Smooth muscle cell (in vitro differentiated cells): ENCODE data around the gene SOWAHC. TPM values are rescaled to one million over a fixed set of nuclear protein-coding genes. Genes with fewer than 3 reads are reported as not detected.
"Not testable (repeated sequence)": the region's sequence is repeated elsewhere in the genome, so short reads cannot be mapped to it uniquely, and the experiment has no call there.

ENCODE experiments used
- DNase-seq: peaks from one replicate; lab custom pipeline; 2025; ENCODE audit not compliant: unreplicated experiment; lab: John Stamatoyannopoulos, UW
- H2AFZ ChIP-seq: fragments of 200-600 bp; sonication (generic); 2 replicates; pipeline ENCODE4 v1.6.0; 2016; ENCODE audit warnings: antibody characterized with exemption, low read depth, mild to moderate bottlenecking
- H3F3A ChIP-seq: fragments of 200-600 bp; sonication (generic); 2 replicates; pipeline ENCODE4 v1.6.0; 2017; ENCODE audit warnings: antibody characterized with exemption, low read depth
- H3K27ac ChIP-seq: fragments of 200-600 bp; sonication (generic); 2 replicates; pipeline ENCODE4 v1.5.1; 2016; ENCODE audit warnings: low read depth, mild to moderate bottlenecking
- H3K27me3 ChIP-seq: fragments of 200-600 bp; sonication (generic); 2 replicates; pipeline ENCODE4 v1.6.1; 2016; ENCODE audit warnings: low read depth, mild to moderate bottlenecking
- H3K36me3 ChIP-seq: fragments of 200-600 bp; sonication (generic); 2 replicates; pipeline ENCODE4 v1.5.1; 2016; ENCODE audit warnings: low read depth
- H3K4me1 ChIP-seq: fragments of 200-600 bp; sonication (generic); 2 replicates; pipeline ENCODE4 v1.5.1; 2016; ENCODE audit warnings: low read depth
- H3K4me2 ChIP-seq: fragments of 200-600 bp; sonication (generic); 2 replicates; pipeline ENCODE4 v1.6.0; 2016; ENCODE audit warnings: mild to moderate bottlenecking
- H3K4me3 ChIP-seq: fragments of 200-600 bp; sonication (generic); 2 replicates; pipeline ENCODE4 v1.5.1; 2016; ENCODE audit warnings: mild to moderate bottlenecking
- H3K79me2 ChIP-seq: fragments of 200-600 bp; sonication (generic); 2 replicates; pipeline ENCODE4 v1.6.0; 2016; ENCODE audit warnings: low read depth, mild to moderate bottlenecking
- H3K9ac ChIP-seq: fragments of 200-600 bp; sonication (generic); 2 replicates; pipeline ENCODE4 v1.6.0; 2016; ENCODE audit warnings: low read depth
- H3K9me3 ChIP-seq: fragments of 200-600 bp; sonication (generic); replicated peaks from 2 replicates; pipeline ENCODE4 v1.5.1; 2016; ENCODE audit warnings: low read depth
- H4K20me1 ChIP-seq: fragments of 200-600 bp; sonication (generic); 2 replicates; pipeline ENCODE4 v1.6.0; 2016; ENCODE audit warnings: low read depth
- WGBS: methylation state at CpG from one replicate; pipeline ENCODE4 v1.1.7; 2016; ENCODE audit warnings: low lambda C conversion rate; 5-methylcytosine and 5-hydroxymethylcytosine counted together
- polyA plus RNA-seq: library from polyadenylated mRNA; unstranded; fragments of >200 nt; fragmentation: Nextera tagmentation; extraction: Ambion mirVana; gene quantifications from 2 replicates; pipeline ENCODE4 v1.2.1, GENCODE V29; 2016
- total RNA-seq: library from RNA; depleted of rRNA; stranded (reverse); fragments of >200 nt; gene quantifications from 2 replicates; pipeline ENCODE4 v1.2.3, GENCODE V29; 2014
- TF ChIP-seq, protein P1 (sequence below): fragments of 200-600 bp; sonication (generic); IDR thresholded peaks from 2 replicates; pipeline ENCODE4 v1.5.1; 2017; ENCODE audit warnings: borderline replicate concordance, mild to moderate bottlenecking, antibody characterized with exemption; ENCODE audit not compliant: insufficient read depth, poor library complexity, severe bottlenecking

SOWAHC gene
- total and polyA plus RNA-seq, 2 experiments from 2014 or later = 20.2 to 31.2 TPM

DNA sequence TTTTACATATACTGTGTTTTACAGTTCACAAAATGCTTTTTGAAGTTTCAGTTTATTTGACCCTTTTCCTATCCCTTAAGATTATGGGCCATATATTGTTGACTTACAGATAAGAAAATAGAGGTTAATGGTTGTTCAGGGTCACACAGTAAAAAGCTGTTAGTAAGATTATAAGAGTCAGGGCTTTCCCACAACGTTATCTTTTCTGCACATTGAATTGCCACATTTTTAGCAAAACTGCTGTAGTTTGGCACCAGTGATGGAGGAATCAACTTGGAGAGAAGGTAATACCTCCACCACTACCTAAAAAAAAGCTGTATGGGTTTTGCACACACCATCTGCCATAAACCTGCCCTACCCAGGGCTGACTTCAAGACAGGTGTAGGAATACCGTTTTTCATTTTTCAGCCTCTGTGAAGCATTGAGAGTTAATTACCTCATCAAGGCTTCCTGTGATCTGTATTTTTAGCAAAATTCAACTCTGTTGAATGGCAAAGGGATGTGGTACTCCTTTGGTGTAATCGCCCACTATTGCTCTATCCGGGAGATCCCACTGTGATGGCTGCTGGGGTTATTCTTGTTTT lies 5.0 kb downstream of the SOWAHC start:
- DNase-seq = no peak
- TF ChIP-seq, protein P1, sequence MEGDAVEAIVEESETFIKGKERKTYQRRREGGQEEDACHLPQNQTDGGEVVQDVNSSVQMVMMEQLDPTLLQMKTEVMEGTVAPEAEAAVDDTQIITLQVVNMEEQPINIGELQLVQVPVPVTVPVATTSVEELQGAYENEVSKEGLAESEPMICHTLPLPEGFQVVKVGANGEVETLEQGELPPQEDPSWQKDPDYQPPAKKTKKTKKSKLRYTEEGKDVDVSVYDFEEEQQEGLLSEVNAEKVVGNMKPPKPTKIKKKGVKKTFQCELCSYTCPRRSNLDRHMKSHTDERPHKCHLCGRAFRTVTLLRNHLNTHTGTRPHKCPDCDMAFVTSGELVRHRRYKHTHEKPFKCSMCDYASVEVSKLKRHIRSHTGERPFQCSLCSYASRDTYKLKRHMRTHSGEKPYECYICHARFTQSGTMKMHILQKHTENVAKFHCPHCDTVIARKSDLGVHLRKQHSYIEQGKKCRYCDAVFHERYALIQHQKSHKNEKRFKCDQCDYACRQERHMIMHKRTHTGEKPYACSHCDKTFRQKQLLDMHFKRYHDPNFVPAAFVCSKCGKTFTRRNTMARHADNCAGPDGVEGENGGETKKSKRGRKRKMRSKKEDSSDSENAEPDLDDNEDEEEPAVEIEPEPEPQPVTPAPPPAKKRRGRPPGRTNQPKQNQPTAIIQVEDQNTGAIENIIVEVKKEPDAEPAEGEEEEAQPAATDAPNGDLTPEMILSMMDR = no peak
- WGBS = 72% methylated on average over 4 of the region's 4 CpGs
- Histone ChIP-seq H3K9me3 (no peaks in the 10 kb centered on the region), H3K4me1 (peaks cover 10% of the 10 kb centered on the region), H2AFZ (no peak overlapping the region), H3K27me3 (no peaks in the 10 kb centered on the region), H3K27ac (no peak overlapping the region), H3K36me3 (no peaks in the 10 kb centered on the region), H3K79me2 (peaks cover 27% of the 10 kb centered on the region), H4K20me1 (peaks cover 43% of the 10 kb centered on the region), H3K9ac (no peak overlapping the region), H3K4me2 (no peak overlapping the region), H3K4me3 (no peak overlapping the region), H3F3A (peaks cover 4% of the 10 kb centered on the region)

DNA sequence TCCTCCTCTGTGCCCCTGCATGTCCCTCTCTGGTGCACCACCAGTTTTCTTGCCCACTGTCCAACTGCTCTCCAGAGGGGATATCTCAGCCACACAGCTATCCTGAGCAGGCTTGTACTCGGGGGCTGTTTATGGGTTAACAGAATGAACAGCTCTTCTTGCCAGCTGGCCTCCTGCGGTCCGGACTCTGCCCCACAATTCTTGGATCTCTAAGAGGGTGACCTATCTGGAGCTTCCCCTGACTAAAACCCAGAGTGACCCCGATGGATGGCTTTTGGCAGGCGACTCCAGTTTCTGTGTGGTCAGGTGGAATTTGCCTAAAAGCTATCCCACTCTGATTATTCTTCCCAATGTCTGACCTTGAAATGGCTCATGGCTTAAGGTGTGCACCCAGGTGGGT lies 9.1 kb downstream of the SOWAHC start:
- Histone ChIP-seq H2AFZ (no peak overlapping the region), H3K27ac (no peak overlapping the region), H3K4me3 (no peak overlapping the region), H4K20me1 (peaks cover 8% of the 10 kb centered on the region), H3K36me3 (no peaks in the 10 kb centered on the region), H3K79me2 (no peaks in the 10 kb centered on the region), H3K9ac (no peak overlapping the region), H3F3A (no peaks in the 10 kb centered on the region), H3K4me1 (no peaks in the 10 kb centered on the region), H3K4me2 (no peak overlapping the region), H3K9me3 (no peaks in the 10 kb centered on the region), H3K27me3 (no peaks in the 10 kb centered on the region)
- TF ChIP-seq, protein P1 = no peak
- WGBS = 85% methylated on average over 5 of the region's 5 CpGs
- no peak for DNase-seq

DNA sequence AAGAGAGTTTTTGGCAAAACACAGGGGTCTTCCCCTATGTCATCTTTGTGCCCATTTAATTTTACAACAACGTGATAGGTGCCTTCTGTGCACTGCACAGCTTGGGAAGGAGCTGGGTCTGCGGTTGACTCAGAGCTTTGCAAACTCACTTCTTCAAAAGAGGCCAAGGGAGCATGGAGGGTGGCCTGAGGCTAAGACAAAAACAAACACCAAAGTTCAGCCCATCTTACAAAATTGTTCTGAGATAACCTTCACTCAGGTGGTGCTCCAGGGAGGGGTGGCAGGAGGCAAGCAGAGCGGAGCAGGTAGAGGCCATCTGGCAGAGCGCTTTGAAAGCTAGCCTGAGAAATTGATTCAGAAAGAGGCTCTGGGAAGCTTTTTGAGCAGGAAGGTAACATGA lies 9.8 kb downstream of the SOWAHC start:
- H3K9me3 ChIP-seq = no peaks in the 10 kb centered on the region
- WGBS = 83% methylated on average over 4 of the region's 4 CpGs
- TF ChIP-seq, protein P1 = no peak

DNA sequence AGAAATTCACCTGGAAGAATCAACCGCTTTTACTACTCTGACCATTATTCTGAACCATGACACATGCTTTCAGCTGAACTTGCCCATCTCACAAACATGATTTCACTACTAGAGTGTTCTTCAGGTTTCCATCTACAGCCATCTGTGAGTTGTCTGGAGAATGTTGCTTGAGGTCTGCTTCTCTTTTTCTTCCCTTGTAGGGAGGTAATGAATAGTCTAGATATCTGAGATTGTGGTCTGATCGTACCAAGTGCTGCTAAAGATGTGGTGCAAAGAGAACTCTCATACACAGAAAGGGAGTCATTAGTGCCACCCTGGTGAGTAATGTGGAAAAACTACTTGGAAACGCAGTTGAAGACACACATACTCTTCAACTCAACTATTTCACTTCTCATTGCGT lies 10.2 kb downstream of the SOWAHC start:
- H3K4me2 ChIP-seq = no peak overlapping the region
- TF ChIP-seq, protein P1 = no peak
- WGBS = 79% methylated on average over 4 of the region's 4 CpGs
- no peak overlapping the region for H2AFZ ChIP-seq
- H3K4me1 ChIP-seq = no peaks in the 10 kb centered on the region
- DNase-seq = no peak
- H3K9ac ChIP-seq = no peak overlapping the region
- H3K27me3 ChIP-seq = no peaks in the 10 kb centered on the region
- H3K27ac ChIP-seq = no peak overlapping the region
- H3K4me3 ChIP-seq = no peak overlapping the region
- no peaks in the 10 kb centered on the region for H4K20me1 ChIP-seq
- no peaks in the 10 kb centered on the region for H3K79me2 ChIP-seq
- H3F3A ChIP-seq = no peaks in the 10 kb centered on the region
- no peaks in the 10 kb centered on the region for H3K36me3 ChIP-seq
- no peaks in the 10 kb centered on the region for H3K9me3 ChIP-seq

More for the DNA sequence above, 9.8 kb downstream of the SOWAHC start:
- Histone ChIP-seq H2AFZ (no peak overlapping the region), H3K4me3 (no peak overlapping the region), H3K36me3 (no peaks in the 10 kb centered on the region), H3K27ac (no peak overlapping the region), H4K20me1 (peaks cover 1% of the 10 kb centered on the region), H3K79me2 (no peaks in the 10 kb centered on the region), H3F3A (no peaks in the 10 kb centered on the region), H3K9ac (no peak overlapping the region), H3K4me1 (no peaks in the 10 kb centered on the region), H3K4me2 (no peak overlapping the region), H3K27me3 (no peaks in the 10 kb centered on the region)
- no peak for DNase-seq

DNA sequence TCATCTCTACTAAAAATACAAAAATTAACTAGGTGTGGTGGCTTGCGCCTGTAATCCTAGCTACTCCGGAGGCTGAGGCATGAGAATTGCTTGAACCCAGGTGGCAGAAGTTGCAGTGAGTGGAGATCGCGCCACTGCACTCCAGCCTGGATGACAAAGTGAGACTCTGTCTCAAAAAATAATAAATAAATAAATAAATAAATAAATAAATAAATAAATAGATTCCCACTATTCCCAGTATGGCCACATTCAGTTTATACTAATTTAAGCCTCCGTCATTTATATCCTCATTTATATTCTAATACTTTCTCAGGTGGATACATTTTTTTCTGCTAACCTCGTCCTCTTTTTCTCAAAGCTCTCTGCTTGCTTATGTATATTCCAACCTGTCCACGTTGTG lies 14.2 kb downstream of the SOWAHC start:
- not testable (repeated sequence) for H3F3A ChIP-seq, H3K4me3 ChIP-seq, H4K20me1 ChIP-seq, H3K36me3 ChIP-seq, H3K27me3 ChIP-seq, H3K4me2 ChIP-seq, DNase-seq, H3K9me3 ChIP-seq, H3K79me2 ChIP-seq, H3K27ac ChIP-seq, H2AFZ ChIP-seq, H3K4me1 ChIP-seq, H3K9ac ChIP-seq
- WGBS = 97% methylated on average over 7 of the region's 7 CpGs
